Kidney epithelial cell (primary cell): ENCODE data around the gene ADGRA3. TPM values are rescaled to one million over a fixed set of nuclear protein-coding genes. Genes with fewer than 3 reads are reported as not detected.

Experiments used
- DNase-seq: peaks from one replicate; pipeline ENCODE4 v3.0.0-alpha.2; 2010; ENCODE audit warnings: low read depth
- H3K27me3 ChIP-seq: 2 replicates; pipeline ENCODE4 v1.6.0; 2011; ENCODE audit warnings: low read length; ENCODE audit not compliant: control insufficient read depth, insufficient read depth
- H3K36me3 ChIP-seq: 2 replicates; pipeline ENCODE4 v1.5.1; 2011; ENCODE audit warnings: low read length; ENCODE audit not compliant: control insufficient read depth, insufficient read depth
- H3K4me3 ChIP-seq: 2 replicates; pipeline ENCODE4 v1.5.1; 2011; ENCODE audit warnings: low read depth, mild to moderate bottlenecking, control low read depth, low read length
- CTCF ChIP-seq: IDR thresholded peaks from 2 replicates; pipeline ENCODE4 v1.5.1; 2011; ENCODE audit warnings: mild to moderate bottlenecking, moderate library complexity, low read length, control low read depth, inconsistent platforms; ENCODE audit not compliant: insufficient read depth, poor library complexity, severe bottlenecking
- total RNA-seq: library from RNA; depleted of rRNA; stranded (reverse); fragments of >200 nt; gene quantifications from 2 replicates; pipeline ENCODE4 v1.2.3, GENCODE V29; 2015

ADGRA3 gene
- total RNA-seq, 1 donor from 2014 or later, result 30.5 TPM

DNA sequence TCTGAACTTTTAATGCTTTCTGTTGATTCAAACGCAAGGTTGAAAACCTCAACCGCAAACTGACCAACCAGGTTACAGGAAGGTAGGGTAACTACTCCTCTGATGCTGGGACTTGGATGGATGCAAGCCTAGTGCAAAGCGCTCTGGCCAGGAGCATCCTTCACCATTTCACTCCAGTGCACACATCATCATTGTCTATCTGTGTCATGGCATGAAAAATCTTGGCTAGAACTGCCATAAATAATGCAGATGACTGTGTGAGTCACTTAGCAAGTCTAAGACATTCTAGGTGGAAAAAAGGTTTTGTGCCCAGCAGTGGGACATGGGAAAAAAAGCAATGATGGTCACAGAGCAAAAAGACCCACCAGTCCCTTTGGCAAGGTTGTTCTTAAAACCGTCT is 10.9 kb downstream of the ADGRA3 start:
- TF ChIP-seq CTCF, result no peak
- no peak overlapping the region for H3K4me3 ChIP-seq
- H3K36me3 ChIP-seq, result no peaks in the 10 kb centered on the region
- no peaks in the 10 kb centered on the region for H3K27me3 ChIP-seq
- DNase-seq, result no peak

DNA sequence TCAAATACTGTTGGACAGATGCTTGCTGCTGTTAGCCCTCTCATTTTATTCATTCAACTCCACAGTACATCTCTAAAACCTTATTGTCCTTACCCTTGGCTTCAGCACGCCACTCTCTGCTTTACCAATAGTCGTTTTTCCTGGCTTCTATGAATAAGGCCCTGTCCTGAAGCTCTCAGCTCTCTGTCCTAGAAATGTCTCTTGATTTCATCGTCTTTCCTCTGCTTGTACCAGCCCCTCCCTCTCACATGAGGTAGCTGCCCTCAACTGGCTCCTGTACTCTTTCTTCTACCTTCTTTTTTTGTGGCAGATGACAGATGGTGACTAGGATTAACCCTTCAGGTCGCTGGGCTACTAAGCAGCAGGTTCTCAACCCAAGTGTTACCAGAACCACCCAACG is 11.4 kb downstream of the ADGRA3 start:
- Histone ChIP-seq H3K4me3 (no peak overlapping the region), H3K36me3 (no peaks in the 10 kb centered on the region), H3K27me3 (no peaks in the 10 kb centered on the region)
- DNase-seq, result no peak
- TF ChIP-seq CTCF, result no peak

DNA sequence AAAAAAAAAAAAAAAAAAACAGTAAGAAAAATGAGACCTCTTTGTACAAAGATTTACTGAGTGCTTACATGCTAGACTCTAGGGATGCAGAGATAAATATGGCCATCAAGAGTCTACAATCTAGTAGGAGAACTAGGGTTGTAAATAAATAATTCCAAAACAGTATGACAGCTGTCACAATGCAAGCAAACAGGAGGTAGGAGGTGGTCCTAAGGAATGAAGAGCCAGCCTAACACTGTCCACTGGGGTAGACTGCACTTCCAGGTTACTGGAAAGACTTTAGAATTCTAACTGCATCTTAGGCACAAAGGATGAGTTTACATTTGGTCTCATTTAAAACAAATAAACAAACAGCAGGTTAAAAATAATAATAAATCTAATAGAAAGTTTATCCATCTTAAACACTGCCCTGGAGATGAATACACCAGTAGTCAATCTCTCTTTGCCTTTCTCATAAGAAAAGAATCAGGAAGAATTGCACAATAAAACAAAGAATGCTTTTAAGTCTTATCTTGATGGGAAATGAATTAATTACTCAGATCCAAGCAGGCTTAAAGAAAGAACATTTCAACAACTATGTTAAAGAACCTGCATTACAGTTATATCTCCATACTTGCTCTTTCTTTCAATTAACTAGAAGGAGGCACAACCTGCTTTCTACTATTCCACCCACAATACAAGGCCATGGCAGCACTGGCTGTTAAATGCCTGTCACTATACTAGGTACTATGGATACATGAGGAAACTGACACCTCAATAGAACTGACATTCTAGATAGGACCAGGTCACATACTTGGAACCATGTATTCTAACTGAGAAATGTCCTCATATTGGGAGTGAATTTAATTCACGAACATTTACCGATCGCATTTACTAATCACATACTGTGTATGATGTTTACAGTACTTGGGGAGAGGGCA is 12.7 kb downstream of the ADGRA3 start:
- H3K4me3 ChIP-seq, result no peak overlapping the region
- no peak for DNase-seq
- H3K27me3 ChIP-seq, result no peaks in the 10 kb centered on the region
- H3K36me3 ChIP-seq, result no peaks in the 10 kb centered on the region
- TF ChIP-seq CTCF, result no peak

GRCh38 chr4:22501715-22502095 is 14.2 kb downstream of the ADGRA3 start:
- DNase-seq, result no peak
- H3K27me3 ChIP-seq, result no peaks in the 10 kb centered on the region
- no peak for TF ChIP-seq CTCF
- no peak overlapping the region for H3K4me3 ChIP-seq
- H3K36me3 ChIP-seq, result no peaks in the 10 kb centered on the region

DNA sequence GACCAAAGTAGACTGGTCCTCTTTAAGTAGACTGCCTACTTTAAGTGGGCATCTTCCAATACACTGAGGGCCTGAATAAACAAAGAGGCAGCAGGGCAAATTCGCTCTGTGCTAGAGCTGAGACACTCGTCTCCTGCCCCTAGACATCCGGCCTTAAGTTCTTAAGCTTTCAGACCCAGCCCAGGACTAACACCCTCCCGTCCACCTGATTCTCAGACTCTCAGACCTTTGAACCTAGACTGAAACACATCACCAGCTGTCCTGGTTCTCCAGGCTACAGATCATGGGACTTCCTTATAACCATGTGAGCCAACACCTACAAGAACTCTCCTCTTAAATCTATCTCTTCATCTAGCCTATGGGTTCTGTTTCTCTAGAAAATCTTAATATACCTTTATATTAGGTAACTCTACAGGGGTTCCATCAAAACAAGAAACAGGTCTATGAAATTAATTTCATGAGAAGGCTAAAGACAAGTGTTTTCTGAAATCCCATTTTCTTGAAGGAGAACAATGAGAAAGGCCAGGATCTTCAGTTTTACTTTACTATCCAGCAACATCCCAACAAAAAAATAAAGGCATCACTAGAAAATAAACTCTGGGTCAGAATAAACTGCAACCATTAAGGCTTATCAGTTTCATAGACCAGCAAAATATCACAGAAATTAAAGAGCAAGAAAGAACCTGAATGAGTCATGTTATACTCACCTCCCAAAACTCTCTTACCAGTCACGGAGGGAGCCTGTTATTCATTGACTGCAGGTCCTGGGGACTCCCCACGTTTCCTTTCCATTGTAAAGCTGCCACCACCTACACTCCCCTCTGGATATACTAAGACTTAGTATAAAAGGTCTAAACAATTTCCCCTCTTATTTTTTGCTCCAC is 14.8 kb downstream of the ADGRA3 start:
- Histone ChIP-seq H3K36me3 (no peaks in the 10 kb centered on the region), H3K4me3 (no peak overlapping the region), H3K27me3 (no peaks in the 10 kb centered on the region)
- peak; percentile 77 for DNase-seq
- TF ChIP-seq CTCF, result no peak
